Measurements from ENCODE around the gene TMCC1.

TMCC1 gene

GRCh38 chr3:129613367-129613740 lies 280.2 kb downstream of the TMCC1 start:
- ATAC-seq = no peak
- TF ChIP-seq, protein P1, sequence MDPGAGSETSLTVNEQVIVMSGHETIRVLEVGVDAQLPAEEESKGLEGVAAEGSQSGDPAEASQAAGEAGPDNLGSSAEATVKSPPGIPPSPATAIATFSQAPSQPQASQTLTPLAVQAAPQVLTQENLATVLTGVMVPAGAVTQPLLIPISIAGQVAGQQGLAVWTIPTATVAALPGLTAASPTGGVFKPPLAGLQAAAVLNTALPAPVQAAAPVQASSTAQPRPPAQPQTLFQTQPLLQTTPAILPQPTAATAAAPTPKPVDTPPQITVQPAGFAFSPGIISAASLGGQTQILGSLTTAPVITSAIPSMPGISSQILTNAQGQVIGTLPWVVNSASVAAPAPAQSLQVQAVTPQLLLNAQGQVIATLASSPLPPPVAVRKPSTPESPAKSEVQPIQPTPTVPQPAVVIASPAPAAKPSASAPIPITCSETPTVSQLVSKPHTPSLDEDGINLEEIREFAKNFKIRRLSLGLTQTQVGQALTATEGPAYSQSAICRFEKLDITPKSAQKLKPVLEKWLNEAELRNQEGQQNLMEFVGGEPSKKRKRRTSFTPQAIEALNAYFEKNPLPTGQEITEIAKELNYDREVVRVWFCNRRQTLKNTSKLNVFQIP (CRISPR knock-in tag; IDR thresholded peaks at IDR 0.05; ENCODE audit: borderline replicate concordance, low read depth) = no peak
- TF ChIP-seq SNAI2 (CRISPR knock-in tag; IDR thresholded peaks at IDR 0.05) (no peak), ZFP30 (CRISPR knock-in tag; IDR thresholded peaks at IDR 0.05) (no peak), PATZ1 (CRISPR knock-in tag; IDR thresholded peaks at IDR 0.05; ENCODE audit: borderline replicate concordance) (no peak)

DNA sequence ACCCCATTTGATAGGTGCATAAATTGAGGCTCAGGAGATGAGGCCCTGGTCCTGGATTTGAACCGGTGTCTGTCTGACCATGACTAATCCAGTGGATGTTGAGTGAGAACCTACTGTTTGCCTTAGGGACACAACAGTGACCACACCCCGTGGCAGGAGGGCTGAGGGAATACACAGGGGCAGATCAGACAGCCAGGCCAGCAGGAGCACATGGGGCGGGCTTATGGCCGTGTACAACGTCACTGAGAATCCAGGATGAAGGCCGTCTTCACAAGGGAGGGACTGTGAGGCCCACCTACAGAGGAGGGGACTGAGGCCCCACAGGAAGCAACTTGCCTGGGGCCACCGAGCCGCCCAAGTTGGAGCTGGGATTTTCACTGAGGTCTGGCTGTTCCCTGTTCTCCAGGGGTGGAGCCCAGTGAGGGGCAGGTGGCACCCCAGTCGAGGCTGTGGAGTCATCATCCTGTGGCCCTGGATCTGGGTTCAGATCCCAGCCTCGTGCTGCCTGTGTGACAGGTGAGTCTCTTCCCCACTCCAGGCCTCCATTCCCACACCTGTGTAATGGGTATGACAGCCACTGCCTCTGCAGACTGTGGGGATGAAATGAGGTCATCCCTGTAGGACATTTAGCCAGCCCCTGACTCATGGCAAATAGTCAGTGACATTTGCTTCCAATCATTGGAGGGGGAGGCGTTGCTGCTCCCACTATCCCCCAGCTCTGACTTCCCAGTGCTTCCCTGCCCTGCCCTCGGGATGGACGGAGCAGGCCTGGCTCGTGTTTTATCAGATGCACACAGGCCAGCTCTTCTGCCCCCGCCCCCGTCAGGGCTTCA lies 280.8 kb downstream of the TMCC1 start:
- TF ChIP-seq ESRRG (CRISPR knock-in tag; IDR thresholded peaks at IDR 0.05) = no peak
- no peak for TF ChIP-seq RARB (CRISPR knock-in tag; IDR thresholded peaks at IDR 0.05)
- no peak for TF ChIP-seq ZNF8 (CRISPR knock-in tag; IDR thresholded peaks at IDR 0.05)
- TF ChIP-seq, protein P2, sequence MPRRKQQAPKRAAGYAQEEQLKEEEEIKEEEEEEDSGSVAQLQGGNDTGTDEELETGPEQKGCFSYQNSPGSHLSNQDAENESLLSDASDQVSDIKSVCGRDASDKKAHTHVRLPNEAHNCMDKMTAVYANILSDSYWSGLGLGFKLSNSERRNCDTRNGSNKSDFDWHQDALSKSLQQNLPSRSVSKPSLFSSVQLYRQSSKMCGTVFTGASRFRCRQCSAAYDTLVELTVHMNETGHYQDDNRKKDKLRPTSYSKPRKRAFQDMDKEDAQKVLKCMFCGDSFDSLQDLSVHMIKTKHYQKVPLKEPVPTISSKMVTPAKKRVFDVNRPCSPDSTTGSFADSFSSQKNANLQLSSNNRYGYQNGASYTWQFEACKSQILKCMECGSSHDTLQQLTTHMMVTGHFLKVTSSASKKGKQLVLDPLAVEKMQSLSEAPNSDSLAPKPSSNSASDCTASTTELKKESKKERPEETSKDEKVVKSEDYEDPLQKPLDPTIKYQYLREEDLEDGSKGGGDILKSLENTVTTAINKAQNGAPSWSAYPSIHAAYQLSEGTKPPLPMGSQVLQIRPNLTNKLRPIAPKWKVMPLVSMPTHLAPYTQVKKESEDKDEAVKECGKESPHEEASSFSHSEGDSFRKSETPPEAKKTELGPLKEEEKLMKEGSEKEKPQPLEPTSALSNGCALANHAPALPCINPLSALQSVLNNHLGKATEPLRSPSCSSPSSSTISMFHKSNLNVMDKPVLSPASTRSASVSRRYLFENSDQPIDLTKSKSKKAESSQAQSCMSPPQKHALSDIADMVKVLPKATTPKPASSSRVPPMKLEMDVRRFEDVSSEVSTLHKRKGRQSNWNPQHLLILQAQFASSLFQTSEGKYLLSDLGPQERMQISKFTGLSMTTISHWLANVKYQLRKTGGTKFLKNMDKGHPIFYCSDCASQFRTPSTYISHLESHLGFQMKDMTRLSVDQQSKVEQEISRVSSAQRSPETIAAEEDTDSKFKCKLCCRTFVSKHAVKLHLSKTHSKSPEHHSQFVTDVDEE (CRISPR knock-in tag; IDR thresholded peaks at IDR 0.05) = no peak
- no peak for TF ChIP-seq CSDC2 (CRISPR knock-in tag; IDR thresholded peaks at IDR 0.05)
- TF ChIP-seq ZNF70 (CRISPR knock-in tag; IDR thresholded peaks at IDR 0.05) = no peak
- no peak for TF ChIP-seq ZFP30 (CRISPR knock-in tag; IDR thresholded peaks at IDR 0.05)
- ATAC-seq = no peak

DNA sequence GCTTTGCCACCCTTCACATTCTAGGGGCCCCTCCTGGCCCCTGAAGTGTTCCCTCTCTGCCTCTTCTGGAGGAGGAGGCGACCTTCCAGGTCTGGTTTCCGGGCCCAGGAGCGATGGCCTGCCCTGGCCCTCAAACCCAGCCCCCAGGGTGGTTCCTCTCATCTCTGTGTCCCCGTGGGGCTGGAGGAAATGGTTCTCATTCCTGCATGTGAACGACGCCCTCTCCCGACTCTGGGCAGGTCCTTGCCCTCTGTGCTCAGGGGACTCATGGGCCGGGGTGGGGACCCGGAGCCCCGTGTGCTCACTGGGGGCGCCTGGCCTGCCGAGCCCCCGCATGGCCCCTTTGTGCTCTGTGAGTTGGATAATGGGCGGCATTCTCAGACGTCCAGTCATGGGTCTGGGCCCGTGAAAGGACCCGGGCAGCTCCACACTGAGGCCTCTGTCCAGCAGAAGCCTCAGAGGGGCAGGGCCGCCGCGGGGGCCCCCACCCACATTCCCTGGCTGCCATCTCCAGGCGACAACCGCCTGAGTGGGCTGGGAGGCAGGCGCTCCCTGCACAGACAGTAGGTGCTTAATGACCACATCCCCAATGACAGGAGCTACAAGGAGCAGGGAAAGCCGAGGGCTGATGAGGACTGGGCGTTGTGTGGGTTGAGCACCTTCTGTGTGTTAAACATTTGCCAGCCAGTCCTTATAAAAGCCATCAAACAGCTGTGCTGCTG lies 281.5 kb downstream of the TMCC1 start:
- TF ChIP-seq ISL1 (CRISPR knock-in tag; IDR thresholded peaks at IDR 0.05) = no peak
- peak; percentile 41 for ATAC-seq

- ATAC-seq = no peak
- no peak for TF ChIP-seq ZFP30 (CRISPR knock-in tag; IDR thresholded peaks at IDR 0.05)
- no peak for TF ChIP-seq ISL1 (CRISPR knock-in tag; IDR thresholded peaks at IDR 0.05)
- TF ChIP-seq ZFP3 (CRISPR knock-in tag; IDR thresholded peaks at IDR 0.05) = no peak
- no peak for TF ChIP-seq ZNF565 (CRISPR knock-in tag; conservative IDR thresholded peaks at IDR 0.05; ENCODE audit: low read depth)
- TF ChIP-seq, protein P2 (CRISPR knock-in tag; IDR thresholded peaks at IDR 0.05) = no peak
- no peak for TF ChIP-seq ZNF70 (CRISPR knock-in tag; IDR thresholded peaks at IDR 0.05)
- TF ChIP-seq, protein P3, sequence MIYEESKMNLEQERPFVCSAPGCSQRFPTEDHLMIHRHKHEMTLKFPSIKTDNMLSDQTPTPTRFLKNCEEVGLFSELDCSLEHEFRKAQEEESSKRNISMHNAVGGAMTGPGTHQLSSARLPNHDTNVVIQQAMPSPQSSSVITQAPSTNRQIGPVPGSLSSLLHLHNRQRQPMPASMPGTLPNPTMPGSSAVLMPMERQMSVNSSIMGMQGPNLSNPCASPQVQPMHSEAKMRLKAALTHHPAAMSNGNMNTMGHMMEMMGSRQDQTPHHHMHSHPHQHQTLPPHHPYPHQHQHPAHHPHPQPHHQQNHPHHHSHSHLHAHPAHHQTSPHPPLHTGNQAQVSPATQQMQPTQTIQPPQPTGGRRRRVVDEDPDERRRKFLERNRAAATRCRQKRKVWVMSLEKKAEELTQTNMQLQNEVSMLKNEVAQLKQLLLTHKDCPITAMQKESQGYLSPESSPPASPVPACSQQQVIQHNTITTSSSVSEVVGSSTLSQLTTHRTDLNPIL (CRISPR knock-in tag; IDR thresholded peaks at IDR 0.05; ENCODE audit: low read depth) = no peak
- TF ChIP-seq ZNF8 (CRISPR knock-in tag; IDR thresholded peaks at IDR 0.05) = no peak
- no peak for TF ChIP-seq PPARA (CRISPR knock-in tag; IDR thresholded peaks at IDR 0.05; ENCODE audit: borderline replicate concordance)
- TF ChIP-seq ZC3H10 (CRISPR knock-in tag; IDR thresholded peaks at IDR 0.05) = no peak
- TF ChIP-seq, protein P1 (CRISPR knock-in tag; IDR thresholded peaks at IDR 0.05; ENCODE audit: borderline replicate concordance, low read depth) = no peak
- no peak for TF ChIP-seq CSDC2 (CRISPR knock-in tag; IDR thresholded peaks at IDR 0.05)
- no peak for TF ChIP-seq RARB (CRISPR knock-in tag; IDR thresholded peaks at IDR 0.05)
- no peak for TF ChIP-seq ARNTL (CRISPR knock-in tag; IDR thresholded peaks at IDR 0.05; ENCODE audit: borderline replicate concordance, low read depth)
- no peak for TF ChIP-seq ESRRG (CRISPR knock-in tag; IDR thresholded peaks at IDR 0.05)
- no peak for TF ChIP-seq OSR1 (CRISPR knock-in tag; IDR thresholded peaks at IDR 0.05)
- TF ChIP-seq TOX (CRISPR knock-in tag; IDR thresholded peaks at IDR 0.05; ENCODE audit: borderline replicate concordance) = no peak
- no peak for TF ChIP-seq TCF4 (CRISPR knock-in tag; IDR thresholded peaks at IDR 0.05; ENCODE audit: borderline replicate concordance)
- no peak for TF ChIP-seq BACH2 (CRISPR knock-in tag; IDR thresholded peaks at IDR 0.05; ENCODE audit: borderline replicate concordance)
These were observed 282.1 kb downstream of the TMCC1 start for GRCh38 chr3:129611446-129611800.
